Liver (tissue), 9 donors: ENCODE measurements around the gene EGR2. TPM values are rescaled to one million over a fixed set of nuclear protein-coding genes. Genes with fewer than 3 reads are reported as not detected.

ENCODE experiments used
- DNase-seq: peaks from one replicate; pipeline ENCODE4 v3.0.0-alpha.2; 2017; ENCODE audit warnings: low spot score
- H3K27ac ChIP-seq, 2 donors: one replicate each; pipeline ENCODE4 v1.7.0; 2013; ENCODE audit warnings: inconsistent platforms in 2 of 2, low read length in 2 of 2, control low read depth in 1 of 2, low read depth in 1 of 2, mild to moderate bottlenecking in 1 of 2
- H3K27me3 ChIP-seq, 4 donors: one replicate each; pipeline versions ENCODE4 v1.6.1 to v1.7.0; 2013; ENCODE audit warnings: low read length in 3 of 4, inconsistent platforms in 1 of 4, mild to moderate bottlenecking in 1 of 4, moderate library complexity in 1 of 4; ENCODE audit not compliant: control insufficient read depth in 4 of 4, insufficient read depth in 4 of 4
- H3K36me3 ChIP-seq, 4 donors: one replicate each; pipeline versions ENCODE4 v1.6.1 to v1.7.0; 2013; ENCODE audit warnings: low read length in 3 of 4, mild to moderate bottlenecking in 3 of 4, low read depth in 1 of 4, moderate library complexity in 1 of 4; ENCODE audit not compliant: control insufficient read depth in 4 of 4, insufficient read depth in 3 of 4
- H3K4me1 ChIP-seq, 4 donors: one replicate each; pipeline versions ENCODE4 v1.6.1 to v1.7.0; 2013; ENCODE audit warnings: low read length in 3 of 4, mild to moderate bottlenecking in 3 of 4, moderate library complexity in 1 of 4; ENCODE audit not compliant: control insufficient read depth in 4 of 4, insufficient read depth in 4 of 4
- H3K4me3 ChIP-seq, 3 donors: one replicate each; pipeline versions ENCODE4 v1.6.1 to v1.7.0; 2013; ENCODE audit warnings: low read length in 3 of 3, control low read depth in 1 of 3, low read depth in 1 of 3, mild to moderate bottlenecking in 1 of 3
- H3K9ac ChIP-seq, 2 donors: one replicate each; pipeline ENCODE4 v1.7.0; 2013; ENCODE audit warnings: low read length in 2 of 2, mild to moderate bottlenecking in 2 of 2, moderate library complexity in 2 of 2, control low read depth in 1 of 2, low read depth in 1 of 2
- H3K9me3 ChIP-seq, 4 donors: one replicate each; pipeline versions ENCODE4 v1.6.1 to v1.7.0; 2013; ENCODE audit warnings: low read length in 3 of 4; ENCODE audit not compliant: control insufficient read depth in 4 of 4
- ATF3 ChIP-seq: IDR thresholded peaks from 2 replicates; pipeline ENCODE4 v1.6.1; 2016; ENCODE audit warnings: antibody characterized with exemption
- EGR1 ChIP-seq, 2 donors: IDR thresholded peaks; 2 replicates each; pipeline ENCODE4 v1.6.1; 2016 to 2018; ENCODE audit warnings: antibody characterized with exemption in 2 of 2, low read depth in 2 of 2
- FOXA1 ChIP-seq: IDR thresholded peaks from 2 replicates; pipeline ENCODE4 v1.6.1; 2016; ENCODE audit warnings: antibody characterized with exemption
- FOXA2 ChIP-seq: IDR thresholded peaks from 2 replicates; pipeline ENCODE4 v1.6.1; 2016; ENCODE audit warnings: antibody characterized with exemption
- GABPA ChIP-seq, 2 donors: IDR thresholded peaks in 1 of 2; conservative IDR thresholded peaks in 1 of 2; 2 replicates each; pipeline ENCODE4 v1.6.1; 2016; ENCODE audit warnings: antibody characterized with exemption in 2 of 2, mild to moderate bottlenecking in 1 of 2, moderate library complexity in 1 of 2
- HNF4A ChIP-seq, 2 donors: conservative IDR thresholded peaks; 2 replicates each; pipeline ENCODE4 v1.6.1; 2016; ENCODE audit warnings: antibody characterized with exemption in 2 of 2, mild to moderate bottlenecking in 2 of 2
- HNF4G ChIP-seq: IDR thresholded peaks from 2 replicates; pipeline ENCODE4 v1.6.1; 2016; ENCODE audit warnings: antibody characterized with exemption
- JUND ChIP-seq, 2 donors: IDR thresholded peaks; 2 replicates each; pipeline ENCODE4 v1.6.1; 2016; ENCODE audit warnings: antibody characterized with exemption in 2 of 2
- MAX ChIP-seq: IDR thresholded peaks from 2 replicates; pipeline ENCODE4 v1.6.1; 2016; ENCODE audit warnings: antibody characterized with exemption
- NR2F2 ChIP-seq: IDR thresholded peaks from 2 replicates; pipeline ENCODE4 v1.6.1; 2016; ENCODE audit warnings: antibody characterized with exemption
- RAD21 ChIP-seq, 2 donors: IDR thresholded peaks; 2 replicates each; pipeline ENCODE4 v1.6.1; 2016; ENCODE audit warnings: antibody characterized with exemption in 2 of 2, mild to moderate bottlenecking in 2 of 2
- REST ChIP-seq: IDR thresholded peaks from 2 replicates; pipeline ENCODE4 v1.6.1; 2016; ENCODE audit warnings: antibody characterized with exemption, mild to moderate bottlenecking
- RXRA ChIP-seq, 2 donors: IDR thresholded peaks; 2 replicates each; pipeline ENCODE4 v1.6.1; 2017 to 2018; ENCODE audit warnings: antibody characterized with exemption in 2 of 2, mild to moderate bottlenecking in 1 of 2
- TAF1 ChIP-seq: conservative IDR thresholded peaks from 2 replicates; pipeline ENCODE4 v1.6.1; 2016; ENCODE audit warnings: antibody characterized with exemption, mild to moderate bottlenecking
- YY1 ChIP-seq: IDR thresholded peaks from 2 replicates; pipeline ENCODE4 v1.6.1; 2016; ENCODE audit warnings: antibody characterized with exemption, mild to moderate bottlenecking
- ZBTB33 ChIP-seq: IDR thresholded peaks from 2 replicates; pipeline ENCODE4 v1.6.1; 2016; ENCODE audit warnings: antibody characterized with exemption
- WGBS: extraction: QIAGEN DNeasy Blood & Tissue Kit; methylation state at CpG from one replicate; pipeline ENCODE4 v1.1.7; 2013; 5-methylcytosine and 5-hydroxymethylcytosine counted together
- polyA plus RNA-seq, 2 donors: library from polyadenylated mRNA; stranded (reverse) in 1 of 2; unstranded in 1 of 2; fragments of 200-250 nt in 1 of 2; fragments of >200 nt in 1 of 2; fragmentation: Nextera tagmentation in 1 of 2; extraction: Ambion mirVana in 1 of 2; gene quantifications; one replicate each; pipeline versions ENCODE4 v1.2.1 to v1.2.3, GENCODE V29; 2013 to 2015
- total RNA-seq, 2 donors: library from RNA; depleted of rRNA; stranded (reverse); fragments of >200 nt; gene quantifications; one replicate each; pipeline ENCODE4 v1.2.3, GENCODE V29; 2014
- donor health status: healthy.
- donor health status: healthy.
- donor health status: healthy.
- donor health status: healthy.
- donor health status: healthy.

EGR2 gene
- total and polyA plus RNA-seq, 4 donors, result 0.17 to 0.76 (median 0.23) TPM

GRCh38 chr10:62764011-62764410, 52.2 kb downstream of the EGR2 start:
- TF ChIP-seq NR2F2 (no peak), YY1 (no peak), HNF4G (no peak), JUND (IDR thresholded peaks at IDR 0.05) (no peak), RXRA (IDR thresholded peaks at IDR 0.05) (no peak), ATF3 (no peak), ZBTB33 (no peak), HNF4A (conservative IDR thresholded peaks at IDR 0.05) (no peak), MAX (no peak), GABPA (IDR thresholded peaks at IDR 0.05 in 1 of 2, conservative IDR thresholded peaks at IDR 0.05 in 1 of 2) (no peak), FOXA1 (no peak), REST (no peak), RAD21 (IDR thresholded peaks at IDR 0.05) (no peak), EGR1 (IDR thresholded peaks at IDR 0.05; ENCODE audit: low read depth in 2 of 2) (no peak), FOXA2 (no peak)
- Histone ChIP-seq H3K4me1 (no peaks in the 10 kb centered on the region), H3K9ac (no peak overlapping the region), H3K36me3 (no peaks in the 10 kb centered on the region), H3K4me3 (no peak overlapping the region), H3K27me3 (no peaks in the 10 kb centered on the region), H3K27ac (no peak overlapping the region), H3K9me3 (no peaks in the 10 kb centered on the region)
- DNase-seq, result no peak
- 96% methylated on average over 4 of the region's 4 CpGs for WGBS

- no peaks in the 10 kb centered on the region for H3K36me3 ChIP-seq
- H3K9ac ChIP-seq, result no peak overlapping the region
- H3K27me3 ChIP-seq, result no peaks in the 10 kb centered on the region
- H3K4me1 ChIP-seq, result no peaks in the 10 kb centered on the region
- WGBS, result 96% methylated on average over 4 of the region's 4 CpGs
- no peak overlapping the region for H3K27ac ChIP-seq
- DNase-seq, result no peak
- TF ChIP-seq HNF4G (no peak), TAF1 (no peak), EGR1 (IDR thresholded peaks at IDR 0.05; ENCODE audit: low read depth in 2 of 2) (no peak), ATF3 (no peak), FOXA2 (no peak), RXRA (IDR thresholded peaks at IDR 0.05) (no peak), MAX (no peak), HNF4A (conservative IDR thresholded peaks at IDR 0.05) (no peak), ZBTB33 (no peak), FOXA1 (no peak)
- no peak overlapping the region for H3K4me3 ChIP-seq
- H3K9me3 ChIP-seq, result no peaks in the 10 kb centered on the region
Observed at GRCh38 chr10:62763155-62763554, 53.0 kb downstream of the EGR2 start.
